ENCODE data around the gene FAM228A.
"Not testable (repeated sequence)": the region's sequence is repeated elsewhere in the genome, so short reads cannot be mapped to it uniquely, and the experiment has no call there.

The FAM228A gene

GRCh38 chr2:24190503-24190902 lies 15.7 kb downstream of the FAM228A start:
- H3K4me3 ChIP-seq (ENCODE audit: low read depth, low read length), result no peak overlapping the region
- TF ChIP-seq CTCF (IDR thresholded peaks at IDR 0.05; ENCODE audit: low read depth, low read length), result no peak

DNA sequence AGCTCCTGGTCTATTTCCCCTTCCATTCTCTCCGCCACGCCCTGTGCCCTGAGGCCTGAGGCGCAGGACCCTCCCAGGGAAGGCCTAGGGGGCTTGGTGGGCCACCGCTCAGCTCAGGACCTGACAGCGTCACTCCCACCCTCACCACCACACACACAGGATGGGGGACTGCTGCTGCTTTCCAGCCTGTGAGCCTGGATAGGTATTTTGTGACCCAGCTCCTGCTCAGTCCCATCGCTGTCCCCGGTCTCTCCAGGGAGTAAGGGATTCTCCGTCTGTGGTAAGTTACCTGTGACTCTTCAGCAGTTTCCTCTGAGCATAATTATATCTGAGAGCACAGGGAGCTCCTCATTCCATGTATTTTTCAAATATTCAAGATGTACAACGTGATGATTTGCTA lies 16.3 kb downstream of the FAM228A start:
- TF ChIP-seq CTCF (IDR thresholded peaks at IDR 0.05; ENCODE audit: low read depth, low read length), result no peak
- H3K4me3 ChIP-seq (ENCODE audit: low read depth, low read length), result no peak overlapping the region

GRCh38 chr2:24191848-24192247 lies 17.0 kb downstream of the FAM228A start:
- no peak overlapping the region for H3K4me3 ChIP-seq (ENCODE audit: low read depth, low read length)
- no peak for TF ChIP-seq CTCF (IDR thresholded peaks at IDR 0.05; ENCODE audit: low read depth, low read length)

DNA sequence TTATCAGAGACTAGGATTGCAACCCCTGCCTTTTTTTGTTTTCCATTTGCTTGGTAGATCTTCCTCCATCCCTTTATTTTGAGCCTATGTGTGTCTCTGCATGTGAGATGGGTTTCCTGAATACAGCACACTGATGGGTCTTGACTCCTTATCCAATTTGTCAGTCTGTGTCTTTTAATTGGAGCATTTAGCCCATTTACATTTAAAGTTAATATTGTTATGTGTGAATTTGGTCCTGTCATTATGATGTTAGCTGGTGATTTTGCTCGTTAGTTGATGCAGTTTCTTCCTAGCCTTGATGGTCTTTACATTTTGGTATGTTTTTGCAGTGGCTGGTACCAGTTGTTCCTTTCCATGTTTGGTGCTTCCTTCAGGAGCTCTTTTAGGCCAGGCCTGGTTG lies 22.4 kb downstream of the FAM228A start:
- H3K4me3 ChIP-seq (ENCODE audit: low read depth, low read length), result not testable (repeated sequence)

DNA sequence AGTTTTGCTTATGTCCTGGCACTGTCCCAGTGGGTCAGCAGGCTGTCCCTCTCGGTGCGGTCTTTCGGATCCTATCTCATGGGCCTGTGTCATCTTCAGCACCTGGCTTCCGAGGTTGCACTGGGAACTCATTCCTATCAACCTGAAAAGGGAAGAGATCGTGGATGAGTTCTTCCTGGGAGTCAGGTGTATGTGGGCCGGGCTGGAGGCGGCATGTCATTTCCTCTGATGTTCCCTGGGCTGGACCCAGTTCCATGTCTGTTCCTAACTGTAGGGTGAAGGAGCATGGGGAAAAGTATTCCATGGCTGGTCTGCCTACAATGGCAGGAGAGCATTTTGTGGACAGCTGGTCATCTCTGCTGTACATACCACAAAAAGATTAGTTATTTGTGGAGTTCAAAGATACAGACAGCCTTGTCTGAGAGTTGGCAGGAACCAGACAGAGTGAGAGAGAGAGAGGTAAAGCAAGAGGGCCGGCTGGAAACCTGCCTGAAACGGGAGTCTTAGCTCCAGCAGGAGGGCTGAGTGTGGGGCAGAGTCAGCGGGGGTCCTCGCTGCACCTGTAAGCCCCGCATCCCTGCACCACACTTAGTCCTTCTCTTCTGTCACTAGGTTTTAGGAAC lies 25.2 kb downstream of the FAM228A start:
- H3K4me3 ChIP-seq (ENCODE audit: low read depth, low read length), result no peak overlapping the region
- no peak for TF ChIP-seq CTCF (IDR thresholded peaks at IDR 0.05; ENCODE audit: low read depth, low read length)

- TF ChIP-seq CTCF (IDR thresholded peaks at IDR 0.05; ENCODE audit: low read depth, low read length), result no peak
- H3K4me3 ChIP-seq (ENCODE audit: low read depth, low read length), result no peak overlapping the region
Observed at GRCh38 chr2:24200799-24201198, 25.9 kb downstream of the FAM228A start.

GRCh38 chr2:24203029-24203786 lies 28.4 kb downstream of the FAM228A start:
- TF ChIP-seq CTCF (IDR thresholded peaks at IDR 0.05; ENCODE audit: low read depth, low read length), result no peak
- H3K4me3 ChIP-seq (ENCODE audit: low read depth, low read length), result no peak overlapping the region

Data from WI38 (cell line).